GM18507 (cell line): Measurements from ENCODE around the gene LIN7B.
"Not testable (repeated sequence)": the region's sequence is repeated elsewhere in the genome, so short reads cannot be mapped to it uniquely, and the experiment has no call there.

ENCODE experiments used
- DNase-seq: peaks from one replicate; pipeline ENCODE4 v3.0.0; 2011; ENCODE audit warnings: low read depth; ENCODE audit not compliant: insufficient read length; ENCODE audit errors: extremely low spot score
- FAIRE-seq: peaks from 2 replicates; lab custom pipeline; 2011; peaks lifted over from hg19 to GRCh38; lab: Jason Lieb, UNC

LIN7B gene

DNA sequence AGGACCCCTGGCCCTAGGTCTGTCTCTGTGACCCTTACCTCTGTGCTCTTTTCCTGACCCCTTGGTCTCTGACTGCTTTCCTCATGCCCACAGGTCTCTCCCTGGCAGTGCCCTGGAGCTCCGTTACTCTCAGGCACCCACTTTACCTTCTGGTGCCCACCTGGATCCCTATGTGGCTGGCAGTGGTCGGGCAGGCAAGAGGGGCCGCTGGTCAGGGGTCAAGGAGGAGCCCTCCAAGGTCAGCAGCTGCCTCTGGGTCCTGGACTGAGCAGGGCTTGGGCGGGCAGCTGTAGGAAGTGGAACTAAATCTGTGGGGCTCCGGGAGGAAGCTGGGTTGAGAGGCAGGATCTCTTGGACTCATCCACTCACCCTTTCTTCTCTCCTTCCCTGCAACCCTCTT is 21.5 kb downstream of the LIN7B start:
- FAIRE-seq = no peak
- DNase-seq = no peak

DNA sequence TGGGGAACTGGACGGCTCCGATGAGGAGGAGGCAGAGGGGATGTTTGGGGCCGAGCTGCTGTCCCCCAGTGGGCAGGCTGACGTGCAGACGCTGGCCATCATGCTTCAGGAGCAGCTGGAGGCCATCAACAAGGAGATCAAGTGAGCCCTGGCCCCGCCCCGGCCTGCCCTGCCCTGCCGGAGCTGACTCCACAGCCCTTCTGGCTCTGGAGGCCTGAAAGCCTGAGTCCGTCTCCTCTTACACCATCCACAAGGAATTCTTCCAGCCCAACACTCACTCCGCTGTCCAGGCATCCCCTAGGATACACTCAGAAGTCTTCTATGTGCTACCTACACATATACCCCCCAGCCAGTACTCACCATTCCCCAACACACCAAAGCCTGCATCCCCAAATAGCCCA is 22.6 kb downstream of the LIN7B start:
- FAIRE-seq (no peak), DNase-seq (no peak)

DNA sequence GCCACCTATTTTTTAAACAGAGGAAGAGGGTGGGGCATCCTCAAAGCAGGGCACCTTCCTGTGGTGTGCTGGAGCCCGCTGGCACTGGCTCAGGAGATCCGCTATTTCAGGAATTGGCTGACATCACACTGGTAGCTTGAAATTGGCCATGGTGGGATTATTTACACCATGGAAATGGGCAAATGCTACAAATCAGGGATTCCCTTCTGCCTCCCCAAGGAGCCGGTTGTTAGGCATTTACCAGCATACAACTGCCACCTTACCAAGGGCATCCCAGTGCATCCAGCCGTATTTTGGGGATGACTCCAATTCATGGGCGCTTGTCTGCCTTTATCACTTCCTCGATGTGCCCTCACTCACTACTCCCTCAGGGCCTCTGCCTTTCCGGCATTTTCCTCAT is 26.8 kb downstream of the LIN7B start:
- no peak for DNase-seq
- no peak for FAIRE-seq

DNA sequence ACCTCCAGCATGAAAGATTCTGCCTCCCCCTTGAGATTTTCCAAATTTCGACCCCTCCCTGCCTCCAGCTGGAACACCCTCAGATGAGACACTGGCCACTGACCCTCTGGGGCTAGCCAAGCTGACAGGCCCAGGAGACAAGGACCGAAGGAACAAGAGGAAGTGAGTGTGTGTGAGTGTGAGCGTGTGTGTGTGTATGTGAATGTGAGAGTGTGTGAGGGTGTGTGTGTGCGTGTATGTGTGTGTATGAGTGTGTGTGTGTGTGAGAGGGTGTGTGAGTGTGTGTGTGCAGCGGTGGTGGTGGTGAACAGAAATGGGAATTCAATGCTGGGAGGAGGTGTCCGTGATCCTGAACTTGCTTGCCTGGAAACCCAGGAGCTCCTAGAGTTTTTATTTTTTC is 27.2 kb downstream of the LIN7B start:
- FAIRE-seq = no peak

DNA sequence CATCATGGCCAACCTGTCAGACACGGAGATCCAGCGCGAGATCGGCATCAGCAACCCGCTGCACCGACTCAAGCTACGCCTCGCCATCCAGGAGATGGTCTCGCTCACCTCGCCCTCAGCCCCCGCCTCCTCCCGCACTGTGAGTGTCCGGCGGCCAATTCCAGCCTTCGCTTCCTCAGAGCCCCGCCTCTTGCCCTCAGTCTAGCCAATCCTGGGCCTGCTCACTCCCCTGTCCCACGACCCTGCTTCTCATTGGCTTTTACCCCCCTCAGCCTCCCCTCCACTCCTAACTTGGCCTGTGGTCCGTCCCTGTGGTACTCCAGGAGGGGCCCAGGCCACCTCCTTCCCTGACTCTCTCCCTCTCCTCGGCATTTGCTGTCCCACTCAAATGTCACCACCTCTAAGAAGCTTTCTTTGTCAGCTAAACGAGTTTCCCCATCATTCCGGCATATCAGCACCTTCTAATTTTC is 28.7 kb downstream of the LIN7B start:
- no peak for DNase-seq
- no peak for FAIRE-seq

More for the DNA sequence above, 27.2 kb downstream of the LIN7B start:
- DNase-seq = no peak

DNA sequence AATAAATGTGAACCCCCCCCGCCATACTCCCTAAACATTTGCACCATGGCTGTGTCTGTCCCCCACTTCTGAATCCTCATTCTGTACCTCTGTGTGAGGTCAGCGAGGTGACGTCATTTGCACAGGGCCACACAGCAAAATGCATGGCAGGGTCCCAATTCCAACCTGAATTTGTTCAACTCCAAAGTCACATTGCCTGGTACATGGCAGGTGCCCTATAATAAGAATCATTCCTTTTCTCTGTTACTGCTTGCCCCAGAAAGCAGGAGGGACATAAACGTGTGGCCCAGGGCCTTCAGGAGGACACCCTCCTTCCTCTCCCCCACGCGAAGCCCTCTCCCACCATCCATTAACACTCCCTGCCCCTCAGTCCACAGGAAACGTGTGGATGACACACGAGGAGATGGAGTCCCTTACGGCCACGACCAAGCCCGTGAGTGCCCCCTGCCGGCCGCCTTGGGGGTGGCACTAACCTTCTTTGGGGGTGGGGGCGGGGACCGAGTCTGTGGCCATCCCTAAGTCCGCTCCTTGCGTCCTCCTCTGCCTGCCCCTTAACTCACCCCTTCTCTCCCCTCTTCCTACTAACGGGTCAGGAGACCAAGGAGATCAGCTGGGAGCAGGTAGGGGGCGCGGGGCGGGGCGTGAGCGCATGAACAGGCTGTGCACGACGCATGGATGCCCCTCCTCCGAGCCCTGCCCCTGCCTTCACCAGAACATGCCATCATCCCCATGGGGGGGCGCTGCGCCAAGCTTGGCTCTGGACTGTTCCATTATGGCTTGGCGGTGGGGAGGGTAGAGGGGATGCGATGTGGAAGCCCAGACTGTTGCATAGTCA is 31.6 kb downstream of the LIN7B start:
- FAIRE-seq = no peak
- peak; percentile 67 for DNase-seq

DNA sequence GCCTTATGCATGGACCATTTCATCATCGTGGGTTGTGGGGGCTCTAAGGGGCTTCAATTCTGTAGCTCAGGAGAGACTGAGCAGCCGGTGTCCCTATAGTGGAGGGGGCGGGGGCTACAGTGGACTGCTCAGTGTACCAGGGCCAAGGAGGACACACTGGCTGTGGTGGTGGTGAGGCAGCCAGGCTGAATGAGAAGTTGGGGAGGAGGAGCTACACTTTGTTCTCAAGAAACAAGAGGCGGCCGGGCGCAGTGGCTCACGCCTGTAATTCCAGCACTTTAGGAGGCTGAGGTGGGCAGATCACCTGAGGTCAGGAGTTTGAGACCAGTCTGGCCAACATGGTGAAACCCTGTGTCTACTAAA is 32.2 kb downstream of the LIN7B start:
- DNase-seq, FAIRE-seq: not testable (repeated sequence)

DNA sequence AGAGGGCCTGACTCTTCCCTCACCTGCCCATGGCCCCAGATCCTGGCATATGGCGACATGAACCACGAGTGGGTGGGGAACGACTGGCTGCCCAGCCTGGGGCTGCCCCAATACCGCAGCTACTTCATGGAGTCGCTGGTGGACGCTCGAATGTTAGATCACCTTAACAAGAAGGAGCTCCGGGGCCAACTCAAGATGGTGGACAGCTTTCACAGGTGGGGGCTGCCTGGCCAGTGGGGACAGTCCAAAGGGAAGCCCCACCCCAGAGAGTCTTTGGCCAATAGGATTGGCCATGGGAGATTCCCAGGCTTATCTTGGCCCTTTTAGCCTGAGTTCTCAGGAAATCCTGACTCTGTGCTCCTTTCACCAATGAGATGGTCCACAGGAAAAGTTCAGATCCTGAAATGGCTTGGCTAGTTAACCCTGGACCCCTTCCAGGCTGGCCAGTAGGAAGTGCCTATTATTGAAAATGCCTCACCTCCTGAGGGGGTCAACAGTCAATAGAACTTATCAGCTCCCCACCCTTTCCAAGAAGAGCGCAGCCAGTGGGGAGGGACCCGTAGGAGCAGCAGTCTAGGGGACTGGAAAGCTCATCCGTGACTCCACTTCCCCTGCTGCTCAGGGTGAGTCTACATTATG is 34.0 kb downstream of the LIN7B start:
- DNase-seq = no peak
- FAIRE-seq = no peak

DNA sequence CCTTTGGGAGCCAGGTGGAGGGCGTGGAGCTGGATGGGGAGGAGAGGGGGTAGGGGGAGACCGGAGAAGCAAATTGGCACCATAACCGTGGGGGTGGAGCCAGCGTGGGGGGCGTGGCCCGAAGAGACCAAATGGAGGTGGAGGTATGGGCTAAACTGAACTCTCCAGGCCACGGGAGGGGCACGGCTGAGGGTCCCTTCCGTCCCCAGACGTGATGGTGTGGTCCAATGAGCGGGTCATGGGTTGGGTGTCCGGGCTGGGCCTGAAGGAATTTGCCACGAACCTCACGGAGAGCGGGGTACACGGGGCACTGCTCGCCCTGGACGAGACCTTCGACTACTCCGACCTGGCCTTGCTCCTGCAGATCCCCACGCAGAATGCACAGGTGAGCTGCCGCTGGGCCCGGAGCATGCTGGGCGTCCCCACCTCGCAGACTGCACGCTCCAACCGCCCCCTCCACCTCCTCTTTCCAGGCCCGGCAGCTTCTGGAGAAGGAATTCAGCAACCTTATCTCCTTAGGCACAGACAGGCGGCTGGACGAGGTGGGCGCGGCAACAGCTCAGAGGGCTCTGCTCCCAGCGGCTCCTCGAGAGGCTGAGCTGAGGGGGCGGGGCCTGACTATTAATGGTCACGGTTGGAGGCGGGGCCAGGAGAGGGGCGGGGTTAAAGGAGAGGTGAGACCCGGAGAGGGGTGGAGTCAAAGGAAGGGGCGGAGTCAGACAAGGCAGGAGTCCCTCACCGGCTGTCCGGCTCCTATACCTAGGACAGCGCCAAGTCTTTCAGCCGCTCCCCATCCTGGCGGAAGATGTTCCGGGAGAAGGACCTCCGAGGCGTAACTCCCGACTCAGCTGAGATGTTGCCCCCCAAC is 34.8 kb downstream of the LIN7B start:
- DNase-seq = peak; percentile 63
- peak; percentile 31 for FAIRE-seq

DNA sequence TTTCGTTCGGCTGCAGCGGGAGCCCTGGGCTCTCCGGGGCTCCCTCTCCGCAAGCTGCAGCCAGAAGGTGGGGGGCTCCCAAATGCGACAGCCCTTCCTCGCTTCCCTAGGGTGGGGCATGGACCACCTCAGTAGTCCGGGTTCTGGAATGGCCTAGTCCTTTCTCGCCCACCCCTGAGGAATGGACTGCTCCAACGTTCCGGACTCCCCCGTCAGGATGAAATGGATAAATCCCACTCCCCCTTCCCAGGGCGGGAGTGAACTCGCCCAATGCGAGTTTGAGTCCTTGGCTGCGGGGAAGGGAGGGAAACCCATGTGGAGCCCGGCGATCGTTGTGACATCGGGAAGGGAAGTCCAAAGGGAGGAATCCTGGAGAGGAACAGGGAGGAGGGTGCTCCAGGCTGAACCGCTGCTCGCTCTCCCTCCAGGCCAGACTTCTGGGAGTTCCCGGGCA is 35.5 kb downstream of the LIN7B start:
- DNase-seq = no peak
- FAIRE-seq = no peak

DNA sequence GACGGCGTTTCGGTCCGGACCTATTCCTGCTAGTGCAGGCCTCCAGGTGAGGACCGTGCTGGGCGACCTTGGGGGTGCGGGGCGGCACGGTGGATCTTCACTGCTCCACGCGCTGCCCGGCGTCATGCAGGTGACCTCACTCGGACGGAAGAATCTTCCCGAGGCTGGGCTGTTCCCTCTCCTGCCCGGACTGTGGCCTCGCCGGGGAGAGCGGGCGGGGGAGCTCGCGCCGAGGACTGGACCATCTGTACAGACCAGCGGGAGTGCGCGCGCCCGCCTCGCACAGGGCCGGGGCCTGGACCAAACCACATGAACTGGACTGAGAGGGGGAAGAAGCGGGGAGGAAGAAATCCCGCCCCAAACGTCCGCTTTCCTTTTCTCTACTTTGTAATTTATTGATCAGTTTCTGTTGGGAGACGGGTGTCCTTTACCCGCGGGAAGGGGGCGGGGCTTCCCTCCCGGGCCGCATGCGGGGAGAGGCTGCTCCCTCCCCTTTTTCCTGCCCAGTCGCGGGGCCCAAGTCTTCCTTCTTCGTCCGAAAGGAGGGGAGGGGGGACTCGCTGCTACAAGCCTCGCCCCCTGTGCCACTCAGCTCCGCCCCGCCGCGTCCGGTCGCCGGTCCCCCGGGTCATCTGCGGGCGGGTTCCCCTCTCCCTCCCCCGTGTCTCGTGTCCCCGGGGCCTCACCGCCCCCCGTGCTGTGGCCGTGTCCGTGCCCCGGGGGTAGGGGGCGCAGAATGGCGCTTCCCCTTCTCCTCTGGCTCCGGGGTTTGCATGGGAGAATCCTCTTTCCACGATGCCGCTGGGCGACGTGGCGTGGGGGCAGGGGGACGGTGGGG is 36.2 kb downstream of the LIN7B start:
- FAIRE-seq (no peak), DNase-seq (no peak)

DNA sequence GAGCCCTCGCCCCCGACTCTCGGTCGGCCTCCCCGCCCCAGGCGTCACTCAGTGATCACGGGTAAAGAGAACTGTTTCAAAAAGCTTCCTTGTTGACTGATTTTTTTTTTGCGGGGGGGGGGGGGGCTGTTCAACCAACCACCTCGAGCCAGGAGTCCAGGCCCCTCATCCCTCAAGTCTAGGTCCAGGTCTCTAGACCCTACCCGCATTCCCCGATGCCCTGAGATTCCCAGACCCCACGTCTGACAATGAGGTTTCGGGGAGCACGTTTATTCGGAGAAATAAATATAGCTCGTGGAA is 36.7 kb downstream of the LIN7B start:
- FAIRE-seq (no peak), DNase-seq (no peak)

DNA sequence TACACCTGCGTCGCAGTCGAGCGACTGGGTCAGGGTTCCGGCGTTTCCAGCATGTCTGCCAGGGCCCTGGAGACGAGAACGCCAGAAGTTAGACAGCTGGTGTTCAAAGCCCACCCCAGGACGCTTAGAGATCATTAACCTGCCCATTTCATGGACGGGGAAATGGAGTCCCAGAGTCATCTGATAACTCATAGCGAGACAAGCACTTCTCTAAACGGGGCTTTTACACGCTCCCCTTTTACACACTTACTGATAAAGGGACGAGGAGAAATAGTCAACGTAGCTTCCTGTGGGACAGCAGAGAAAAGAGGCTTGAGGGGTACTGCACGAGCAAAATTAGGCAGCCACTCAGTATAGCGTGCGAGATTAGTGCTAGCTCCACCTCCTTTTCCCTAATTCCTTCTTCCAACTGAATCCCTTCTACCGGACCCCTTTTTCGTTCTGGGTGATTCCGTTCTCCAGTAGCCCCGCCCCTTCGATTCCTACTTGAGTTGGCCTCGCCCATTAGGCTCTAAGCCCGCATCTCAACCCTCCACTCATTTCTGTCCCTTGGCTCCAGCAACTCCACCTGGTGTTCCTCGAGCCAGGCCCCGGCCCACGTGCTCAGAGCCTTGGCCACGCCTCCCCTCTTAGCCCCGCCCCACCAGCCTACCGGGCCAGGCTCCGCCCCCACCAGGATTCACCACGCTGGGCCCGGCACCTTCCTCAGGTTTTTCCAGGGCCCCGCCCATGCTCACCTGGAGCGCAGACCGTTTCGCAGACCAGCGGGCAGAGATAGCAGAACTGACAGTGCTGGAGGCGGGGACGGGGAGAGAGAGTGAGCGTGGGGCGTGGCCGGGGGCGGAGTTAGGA is 37.3 kb downstream of the LIN7B start:
- FAIRE-seq (no peak), DNase-seq (no peak)

DNA sequence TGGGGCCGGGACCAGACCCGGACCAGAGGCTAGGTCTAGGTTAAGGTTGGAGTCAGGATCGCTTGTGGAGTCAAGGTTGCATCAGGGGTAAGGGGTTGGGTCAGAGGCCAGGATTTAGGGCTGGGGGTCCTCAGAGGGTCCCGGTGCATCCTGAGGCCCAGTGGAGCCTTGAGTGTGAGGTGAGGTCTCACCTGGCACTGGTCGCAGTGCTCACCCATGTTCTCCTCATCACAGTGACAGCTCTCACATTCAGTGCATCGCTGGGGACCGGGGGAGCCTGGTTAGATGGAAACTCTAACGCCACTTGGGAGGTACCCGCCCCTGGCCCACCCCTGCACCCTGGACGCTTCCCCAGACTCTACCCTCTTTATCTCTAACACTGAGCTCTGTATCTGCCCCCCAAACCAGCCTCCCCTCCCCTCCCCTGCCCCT is 38.0 kb downstream of the LIN7B start:
- no peak for DNase-seq
- no peak for FAIRE-seq

DNA sequence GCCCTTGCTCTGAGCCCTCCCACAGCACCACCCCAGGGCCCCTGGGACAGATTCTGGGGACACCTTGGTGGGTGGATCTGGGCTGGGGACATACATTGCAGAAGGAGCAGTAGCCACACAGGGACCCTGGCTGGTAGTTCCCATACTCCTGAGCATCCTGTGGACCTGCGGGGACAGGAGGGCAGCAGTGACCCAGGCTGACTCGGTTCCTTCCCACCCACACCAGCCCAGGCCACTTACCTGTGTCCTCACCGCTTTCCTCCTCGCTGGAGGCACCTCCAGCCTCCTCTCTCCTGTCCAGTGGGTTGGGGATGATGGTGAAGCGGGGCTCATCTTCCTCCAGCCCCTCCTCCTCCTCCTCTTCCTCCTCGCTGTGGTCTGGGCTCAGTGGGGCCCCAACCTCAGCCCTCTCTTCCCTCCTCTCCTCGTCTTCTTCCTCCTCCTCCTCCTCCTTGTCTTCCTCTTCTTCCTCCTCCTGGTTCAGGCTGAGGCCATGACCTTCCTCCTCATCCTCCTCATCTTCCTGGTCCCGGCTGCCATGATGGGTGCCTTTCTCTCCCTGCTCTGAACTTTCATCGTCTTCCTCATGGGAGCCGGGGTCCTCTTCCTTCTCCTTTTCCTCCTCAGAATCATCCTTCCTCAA is 39.1 kb downstream of the LIN7B start:
- no peak for DNase-seq
- FAIRE-seq = no peak

DNA sequence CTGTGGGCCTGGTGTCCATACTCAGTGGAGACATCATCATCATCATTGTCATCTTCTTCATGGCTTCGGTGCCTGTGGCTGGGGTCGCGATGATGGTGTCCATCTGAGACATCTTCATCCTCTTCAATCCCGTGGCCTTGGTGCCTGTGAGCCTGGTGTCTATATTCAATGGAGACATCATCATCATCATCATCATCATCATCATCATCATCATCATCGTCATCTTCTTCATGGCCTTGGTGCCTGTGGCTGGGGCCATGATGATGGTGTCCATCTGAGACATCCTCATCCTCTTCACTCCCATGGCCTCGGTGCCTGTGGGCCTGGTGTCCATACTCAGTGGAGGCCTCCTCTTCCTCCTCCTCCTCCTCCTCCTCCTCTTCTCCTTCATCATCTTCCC is 40.1 kb downstream of the LIN7B start:
- DNase-seq (no peak), FAIRE-seq (no peak)

DNA sequence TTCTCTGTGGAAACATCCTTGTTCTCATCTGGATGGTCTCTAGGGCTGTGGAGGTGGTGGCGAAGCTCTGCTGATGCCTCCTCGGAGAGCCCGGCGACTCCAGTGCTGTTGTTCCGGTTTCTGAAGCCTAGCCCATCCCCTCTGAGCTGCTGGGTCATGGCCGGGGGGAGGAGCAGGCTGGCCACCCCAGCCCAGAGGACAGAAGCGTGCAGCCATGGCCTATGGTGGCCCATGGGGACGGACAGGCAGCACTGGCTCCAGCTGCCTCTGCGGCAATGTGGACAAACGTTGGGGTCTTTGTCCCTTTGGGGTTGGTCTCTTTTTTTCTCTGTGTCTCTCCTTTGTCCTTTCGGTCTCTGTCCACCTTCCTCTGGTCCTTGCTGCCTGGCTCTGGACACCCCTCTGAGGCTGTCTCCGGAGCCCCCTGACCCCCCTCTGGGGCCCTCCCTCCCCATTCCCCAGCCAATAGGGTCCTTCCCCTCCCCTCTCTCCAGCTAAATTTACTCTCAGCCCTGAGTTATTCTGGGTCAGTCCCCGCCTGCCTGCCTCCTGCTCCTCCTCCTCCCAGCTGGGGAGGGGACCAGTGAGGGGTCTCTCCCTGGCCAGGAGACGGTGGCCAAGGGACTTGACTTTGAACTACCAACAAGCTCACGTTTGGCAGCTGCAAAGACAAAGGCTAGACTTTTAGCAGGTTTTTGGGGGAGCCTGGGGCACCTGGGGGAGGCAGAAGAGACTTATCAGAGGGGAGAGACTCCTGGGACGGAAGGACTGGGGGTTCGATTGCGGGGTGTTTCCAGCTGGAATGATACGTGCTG is 41.0 kb downstream of the LIN7B start, which contains the start of gene HRC:
Gene HRC (minus strand): TSS at position 392 of the 815 bp plus-strand sequence. CDS start 159 bp downstream, at position 233.
- FAIRE-seq (no peak), DNase-seq (no peak)
